Measurements from ENCODE around the gene SLC44A2. TPM values are rescaled to one million over a fixed set of nuclear protein-coding genes. Genes with fewer than 3 reads are reported as not detected.

SLC44A2 gene
- total and polyA plus RNA-seq, 2 of the 13 experiments (the other 11 are each of a cell fraction or from before 2014, with no cell fraction given) = 2.4 to 5.6 TPM

- peak; percentile 73 for TF ChIP-seq ZBTB33 (CRISPR knock-in tag; IDR thresholded peaks at IDR 0.05)
- TF ChIP-seq AGO2 (optimal IDR thresholded peaks at IDR 0.05; ENCODE audit: low read depth, low read length) = peak; percentile 85
- TF ChIP-seq MAFK (conservative IDR thresholded peaks at IDR 0.05 in 1 of 2, IDR thresholded peaks at IDR 0.05 in 1 of 2; ENCODE audit: low read length in 2 of 2) = no peak
- TF ChIP-seq NPAS2 (CRISPR knock-in tag; IDR thresholded peaks at IDR 0.05; ENCODE audit: borderline replicate concordance) = no peak
- Histone ChIP-seq H3K27ac (ENCODE audit: extremely low read length, insufficient read depth, low read length) (no peak overlapping the region), H3K4me3 (replicated peaks in 1 of 3; ENCODE audit: insufficient read depth in 1 of 3, low read depth in 2 of 3, low read length in 3 of 3) (no peak overlapping the region), H3K4me2 (ENCODE audit: low read depth, low read length) (no peak overlapping the region), H3K36me3 (replicated peaks in 1 of 2; ENCODE audit: control insufficient read depth in 1 of 2, insufficient read depth in 2 of 2, low read length in 2 of 2) (peaks cover 52 to 94% of the 10 kb centered on the region in 2 experiments), H3K9ac (ENCODE audit: insufficient read depth, low read depth, low read length) (no peak overlapping the region), H3K27me3 (ENCODE audit: control insufficient read depth in 1 of 2, insufficient read depth in 2 of 2, low read length in 2 of 2) (no peaks in the 10 kb centered on the region), H3K79me2 (ENCODE audit: insufficient read depth, low read length) (no peaks in the 10 kb centered on the region), H2AFZ (ENCODE audit: low read length) (no peak overlapping the region), H4K20me1 (ENCODE audit: insufficient read depth, low read length) (peaks cover 16% of the 10 kb centered on the region; the same call in 1 of the 2 replicates), H3K9me3 (ENCODE audit: low read length) (no peaks in the 10 kb centered on the region), H3K4me1 (ENCODE audit: insufficient read depth, low read length) (no peaks in the 10 kb centered on the region)
- FAIRE-seq = no peak
- no TSS peak for BruUV-seq (replicated peaks)
- WGBS (ENCODE audit: low lambda C conversion rate) = 95% methylated on average over 21 of the region's 31 CpGs
- ChIA-PET CTCF (ENCODE audit: low intra/inter-chr PET ratio, low total read pairs) (no interaction called here), POLR2A (no interaction called here)
- no peak for DNase-seq (ENCODE audit: low spot score)
- in situ Hi-C loops (cut with HindIII; ENCODE audit: extremely low pct_ligation_motif_present, low pct_unique_long_range_greater_than_20kb) = no loop called here
- intact Hi-C loops (cut with micrococcal nuclease; ENCODE audit: unreplicated experiment) = no loop called here
- no peak for ATAC-seq
These were observed 61.5 kb downstream of the SLC44A2 start for GRCh38 chr19:10686661-10687517.

Data from HepG2 (cell line).